ENCODE results near the gene FAAH2.
"Not testable (repeated sequence)": the region's sequence is repeated elsewhere in the genome, so short reads cannot be mapped to it uniquely, and the experiment has no call there.

Gene FAAH2

DNA sequence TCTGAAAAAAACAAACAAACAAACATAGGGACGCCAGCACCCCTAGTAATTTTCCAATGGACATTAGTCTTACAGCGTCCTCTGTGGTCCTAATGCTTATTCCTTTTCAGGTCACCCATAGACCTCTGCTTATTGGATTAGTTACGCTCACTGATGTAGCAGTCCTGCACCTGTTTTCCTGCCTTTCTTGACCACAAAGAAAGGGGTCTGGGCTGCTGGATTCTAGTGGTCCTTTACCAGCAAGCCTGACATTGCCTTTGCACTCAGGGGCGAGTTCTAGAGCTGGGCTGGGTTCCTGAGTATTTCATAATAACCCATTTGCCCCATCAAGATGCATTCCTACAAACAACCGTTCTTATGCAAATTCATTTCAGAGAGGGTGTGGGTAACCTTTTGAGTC, 116.7 kb downstream of the FAAH2 start:
- H3K9me3 ChIP-seq (ENCODE audit: control insufficient read depth, low read length); H3K36me3 ChIP-seq (ENCODE audit: control insufficient read depth, insufficient read depth, low read length); H3K4me1 ChIP-seq (ENCODE audit: control insufficient read depth, insufficient read depth, low read length); H3K4me3 ChIP-seq (ENCODE audit: low read length); H3K27me3 ChIP-seq (ENCODE audit: control insufficient read depth, insufficient read depth, low read length); H3K9ac ChIP-seq (ENCODE audit: low read length): not testable (repeated sequence)

DNA sequence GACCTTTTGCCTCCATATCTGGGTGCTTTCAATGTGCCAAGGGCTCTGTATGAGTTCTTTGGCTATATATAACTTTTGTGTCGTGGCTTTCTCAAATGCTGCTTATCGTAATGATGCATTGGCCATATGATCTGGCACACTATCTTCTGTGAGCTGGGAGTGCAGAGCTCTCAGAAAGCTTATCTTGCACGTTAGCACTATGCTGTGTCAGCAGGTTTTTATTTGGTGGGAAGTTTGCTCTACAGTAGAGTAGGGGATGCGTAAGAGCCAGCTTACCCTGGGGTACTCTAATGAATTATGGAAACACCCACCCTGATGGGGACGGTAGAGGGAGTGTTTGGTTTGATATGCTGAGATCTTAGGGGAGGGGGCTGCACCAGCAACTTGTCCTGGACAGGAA, 119.6 kb downstream of the FAAH2 start:
- Histone ChIP-seq H3K27me3 (ENCODE audit: control insufficient read depth, insufficient read depth, low read length) (no peaks in the 10 kb centered on the region), H3K4me1 (ENCODE audit: control insufficient read depth, insufficient read depth, low read length) (no peaks in the 10 kb centered on the region), H3K36me3 (ENCODE audit: control insufficient read depth, insufficient read depth, low read length) (no peaks in the 10 kb centered on the region), H3K4me3 (ENCODE audit: low read length) (no peak overlapping the region), H3K9ac (ENCODE audit: low read length) (no peak overlapping the region), H3K9me3 (ENCODE audit: control insufficient read depth, low read length) (no peaks in the 10 kb centered on the region)

DNA sequence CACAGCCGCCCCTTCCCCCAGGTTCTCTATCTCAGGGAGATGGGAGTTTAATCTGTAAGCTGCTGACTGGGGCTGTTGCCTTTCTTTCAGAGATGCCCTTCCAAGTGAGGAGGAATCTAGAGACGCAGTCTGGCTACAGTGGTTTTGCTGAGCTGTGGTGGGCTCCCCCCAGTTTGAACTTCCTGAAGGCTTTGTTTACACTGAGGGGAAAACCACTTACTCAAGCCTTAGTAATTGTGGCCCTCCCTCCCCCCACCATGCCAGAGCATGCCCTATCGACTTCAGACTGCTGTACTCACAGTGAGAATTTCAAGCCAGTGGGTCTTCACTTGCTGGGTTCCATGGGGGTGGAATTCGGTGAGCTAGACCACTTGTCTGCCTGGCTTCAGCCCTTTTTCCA, 131.3 kb downstream of the FAAH2 start:
- H3K9me3 ChIP-seq (ENCODE audit: control insufficient read depth, low read length) = no peaks in the 10 kb centered on the region
- H3K36me3 ChIP-seq (ENCODE audit: control insufficient read depth, insufficient read depth, low read length) = no peaks in the 10 kb centered on the region
- no peaks in the 10 kb centered on the region for H3K27me3 ChIP-seq (ENCODE audit: control insufficient read depth, insufficient read depth, low read length)
- no peak overlapping the region for H3K4me3 ChIP-seq (ENCODE audit: low read length)
- no peak overlapping the region for H3K9ac ChIP-seq (ENCODE audit: low read length)
- H3K4me1 ChIP-seq (ENCODE audit: control insufficient read depth, insufficient read depth, low read length) = no peaks in the 10 kb centered on the region

DNA sequence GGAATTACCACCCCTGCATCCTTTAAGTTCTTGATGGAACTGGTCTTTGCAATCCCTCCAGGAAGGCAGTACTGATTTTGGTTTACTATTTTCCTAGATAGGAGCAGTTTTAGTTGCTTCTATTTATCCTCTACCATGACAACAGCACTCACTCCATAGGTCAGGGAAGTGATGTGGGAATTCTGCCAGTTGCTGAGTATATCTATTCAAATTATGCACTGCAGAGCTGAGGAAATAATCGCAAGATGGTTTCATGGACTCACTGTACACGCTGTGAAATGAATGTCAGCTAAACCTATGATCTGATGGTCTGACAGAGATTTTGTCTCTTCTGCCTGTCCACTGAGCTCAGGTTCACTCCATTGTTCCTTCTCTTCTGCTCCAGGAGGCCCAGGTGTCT, 135.8 kb downstream of the FAAH2 start:
- Histone ChIP-seq H3K9ac (ENCODE audit: low read length) (no peak overlapping the region), H3K27me3 (ENCODE audit: control insufficient read depth, insufficient read depth, low read length) (no peaks in the 10 kb centered on the region), H3K9me3 (ENCODE audit: control insufficient read depth, low read length) (no peaks in the 10 kb centered on the region), H3K36me3 (ENCODE audit: control insufficient read depth, insufficient read depth, low read length) (no peaks in the 10 kb centered on the region), H3K4me3 (ENCODE audit: low read length) (no peak overlapping the region), H3K4me1 (ENCODE audit: control insufficient read depth, insufficient read depth, low read length) (no peaks in the 10 kb centered on the region)

DNA sequence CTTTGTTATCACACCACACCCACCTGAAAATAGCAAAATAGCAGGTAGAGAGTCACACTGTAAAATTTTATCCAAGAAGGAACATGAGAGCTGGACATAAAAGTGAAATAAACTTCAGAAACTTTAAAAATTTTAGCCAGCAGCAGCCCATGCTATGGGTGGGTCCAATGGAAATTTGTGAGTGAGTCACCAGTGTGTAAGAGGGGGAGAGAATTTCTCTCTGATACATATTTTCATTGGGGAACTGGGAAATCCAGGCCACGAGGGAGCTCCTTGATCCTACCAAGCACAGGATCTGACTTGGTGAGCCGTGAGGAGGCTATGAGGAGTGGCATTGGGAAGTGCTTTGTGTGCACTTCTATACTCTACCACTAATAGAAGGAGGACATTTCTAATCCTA, 136.3 kb downstream of the FAAH2 start:
- no peak overlapping the region for H3K4me3 ChIP-seq (ENCODE audit: low read length)
- no peaks in the 10 kb centered on the region for H3K36me3 ChIP-seq (ENCODE audit: control insufficient read depth, insufficient read depth, low read length)
- no peaks in the 10 kb centered on the region for H3K27me3 ChIP-seq (ENCODE audit: control insufficient read depth, insufficient read depth, low read length)

DNA sequence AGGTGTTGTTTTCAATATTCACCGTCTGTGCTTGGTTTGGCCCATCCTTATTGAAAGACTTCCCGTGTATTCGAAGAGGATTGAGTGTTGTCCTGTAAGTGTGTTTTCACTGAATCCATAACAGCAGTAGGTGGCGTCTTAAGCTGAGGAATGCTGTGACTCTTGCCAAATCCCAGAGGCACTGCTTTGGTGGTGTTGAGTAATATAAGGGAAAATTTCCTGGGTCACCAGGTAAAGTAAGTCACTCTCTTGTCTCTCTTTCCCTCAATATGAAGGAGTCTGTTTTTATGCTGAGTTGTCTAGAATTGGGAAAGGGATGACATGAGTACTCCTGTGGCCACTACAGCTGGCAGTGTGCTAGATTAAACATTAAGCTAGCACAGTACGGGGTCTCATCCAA, 158.6 kb downstream of the FAAH2 start:
- no peak overlapping the region for H3K9ac ChIP-seq (ENCODE audit: low read length)

More for the DNA sequence above, 136.3 kb downstream of the FAAH2 start:
- Histone ChIP-seq H3K9ac (ENCODE audit: low read length) (no peak overlapping the region), H3K9me3 (ENCODE audit: control insufficient read depth, low read length) (no peaks in the 10 kb centered on the region), H3K4me1 (ENCODE audit: control insufficient read depth, insufficient read depth, low read length) (no peaks in the 10 kb centered on the region)

DNA sequence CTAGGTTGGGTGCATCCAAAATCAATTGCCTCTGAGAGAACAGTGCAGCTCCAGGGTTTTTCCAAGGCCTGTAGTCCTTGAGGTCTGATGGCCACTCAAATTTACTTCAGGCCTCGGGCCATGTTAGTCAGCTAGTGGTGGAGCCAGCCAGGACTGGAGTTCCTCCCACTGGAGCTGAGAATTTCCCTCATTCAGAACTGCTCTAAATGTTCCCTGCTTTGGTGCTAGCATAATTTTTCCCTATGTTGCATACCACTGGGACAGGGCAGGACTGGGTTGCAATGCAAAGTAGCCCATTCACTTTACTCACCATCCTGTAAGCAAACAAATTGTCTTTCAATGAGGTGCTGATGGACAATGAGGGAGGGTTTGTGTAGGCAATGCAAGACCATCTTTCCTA, 159.3 kb downstream of the FAAH2 start:
- Histone ChIP-seq H3K27me3 (ENCODE audit: control insufficient read depth, insufficient read depth, low read length) (no peaks in the 10 kb centered on the region), H3K4me3 (ENCODE audit: low read length) (no peak overlapping the region), H3K4me1 (ENCODE audit: control insufficient read depth, insufficient read depth, low read length) (no peaks in the 10 kb centered on the region), H3K9me3 (ENCODE audit: control insufficient read depth, low read length) (no peaks in the 10 kb centered on the region), H3K36me3 (ENCODE audit: control insufficient read depth, insufficient read depth, low read length) (no peaks in the 10 kb centered on the region), H3K9ac (ENCODE audit: low read length) (no peak overlapping the region)

More for the DNA sequence above, 158.6 kb downstream of the FAAH2 start:
- no peaks in the 10 kb centered on the region for H3K27me3 ChIP-seq (ENCODE audit: control insufficient read depth, insufficient read depth, low read length)
- H3K4me3 ChIP-seq (ENCODE audit: low read length) = no peak overlapping the region
- H3K4me1 ChIP-seq (ENCODE audit: control insufficient read depth, insufficient read depth, low read length) = no peaks in the 10 kb centered on the region
- H3K9me3 ChIP-seq (ENCODE audit: control insufficient read depth, low read length) = no peaks in the 10 kb centered on the region
- no peaks in the 10 kb centered on the region for H3K36me3 ChIP-seq (ENCODE audit: control insufficient read depth, insufficient read depth, low read length)

DNA sequence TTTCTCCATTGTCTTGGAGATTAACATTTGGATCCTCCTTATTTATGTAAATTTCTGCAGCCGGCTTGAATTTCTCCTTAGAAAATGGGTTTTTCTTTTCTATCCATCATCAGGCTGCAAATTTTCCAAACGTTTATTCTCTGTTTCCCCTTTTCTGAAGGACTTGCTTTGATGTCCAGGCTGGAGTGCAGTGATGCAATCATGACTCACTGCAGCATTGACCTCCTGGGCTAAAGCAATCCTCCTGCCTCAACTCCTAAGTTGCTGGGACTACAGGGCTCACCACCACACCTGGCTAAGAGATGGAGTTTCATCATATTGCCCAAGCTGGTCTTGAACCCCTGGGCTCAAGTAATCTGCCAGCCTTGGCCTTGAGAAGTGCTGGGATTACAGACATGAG, 161.3 kb downstream of the FAAH2 start:
- Histone ChIP-seq H3K9ac (ENCODE audit: low read length) (no peak overlapping the region), H3K36me3 (ENCODE audit: control insufficient read depth, insufficient read depth, low read length) (no peaks in the 10 kb centered on the region), H3K4me1 (ENCODE audit: control insufficient read depth, insufficient read depth, low read length) (no peaks in the 10 kb centered on the region), H3K4me3 (ENCODE audit: low read length) (no peak overlapping the region), H3K9me3 (ENCODE audit: control insufficient read depth, low read length) (no peaks in the 10 kb centered on the region), H3K27me3 (ENCODE audit: control insufficient read depth, insufficient read depth, low read length) (no peaks in the 10 kb centered on the region)

DNA sequence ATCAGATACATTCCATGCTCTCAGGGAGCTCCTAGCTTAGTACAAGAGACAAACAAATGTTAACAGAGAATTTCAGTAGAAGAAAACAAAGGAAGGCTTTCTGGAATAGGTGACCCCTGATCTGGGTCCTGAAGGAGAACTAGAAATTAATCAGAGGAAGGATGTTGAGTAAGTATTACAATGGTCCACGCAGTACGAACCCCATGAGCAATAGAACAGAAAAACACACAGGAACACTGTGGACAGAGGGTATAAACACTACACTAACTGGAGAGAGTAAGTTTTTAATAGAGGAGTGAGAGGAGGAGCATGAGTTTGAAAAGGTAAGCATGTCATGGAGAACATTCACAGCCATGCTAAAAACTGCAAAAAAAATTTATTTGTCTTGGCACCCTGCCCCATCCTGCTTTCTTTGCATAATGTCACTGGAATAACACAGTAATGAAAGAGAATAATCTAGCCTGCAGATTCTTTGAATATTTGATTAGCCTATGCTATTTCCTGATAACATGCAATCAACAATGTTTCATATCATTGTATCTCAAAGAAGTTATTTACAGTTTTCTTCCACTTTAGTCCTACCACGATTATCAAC, 165.0 kb downstream of the FAAH2 start:
- H3K9me3 ChIP-seq (ENCODE audit: control insufficient read depth, low read length) = no peaks in the 10 kb centered on the region
- H3K4me1 ChIP-seq (ENCODE audit: control insufficient read depth, insufficient read depth, low read length) = no peaks in the 10 kb centered on the region
- H3K27me3 ChIP-seq (ENCODE audit: control insufficient read depth, insufficient read depth, low read length) = no peaks in the 10 kb centered on the region
- no peak overlapping the region for H3K4me3 ChIP-seq (ENCODE audit: low read length)
- no peaks in the 10 kb centered on the region for H3K36me3 ChIP-seq (ENCODE audit: control insufficient read depth, insufficient read depth, low read length)
- no peak overlapping the region for H3K9ac ChIP-seq (ENCODE audit: low read length)

DNA sequence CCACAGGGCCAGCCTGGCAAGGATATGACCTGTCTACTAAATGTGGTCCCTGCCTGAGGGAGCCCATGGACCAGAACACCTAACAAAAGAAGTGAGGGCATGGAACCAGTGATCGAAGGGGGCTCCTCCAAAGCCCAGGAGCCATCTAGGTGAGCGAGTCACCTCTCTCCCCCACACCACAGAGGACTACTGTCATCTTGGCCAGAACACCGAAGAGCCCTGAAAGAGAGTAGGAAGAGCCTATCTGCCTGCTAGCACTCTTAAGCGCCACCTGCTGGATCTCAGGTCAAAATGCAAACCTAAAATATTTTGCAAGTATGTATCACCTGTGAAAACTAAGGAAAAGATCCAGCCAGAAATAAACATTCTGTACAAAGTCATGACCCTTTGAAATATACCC, 167.4 kb downstream of the FAAH2 start:
- Histone ChIP-seq H3K4me1 (ENCODE audit: control insufficient read depth, insufficient read depth, low read length) (no peaks in the 10 kb centered on the region), H3K9ac (ENCODE audit: low read length) (no peak overlapping the region), H3K9me3 (ENCODE audit: control insufficient read depth, low read length) (no peaks in the 10 kb centered on the region), H3K4me3 (ENCODE audit: low read length) (no peak overlapping the region), H3K27me3 (ENCODE audit: control insufficient read depth, insufficient read depth, low read length) (no peaks in the 10 kb centered on the region), H3K36me3 (ENCODE audit: control insufficient read depth, insufficient read depth, low read length) (no peaks in the 10 kb centered on the region)

DNA sequence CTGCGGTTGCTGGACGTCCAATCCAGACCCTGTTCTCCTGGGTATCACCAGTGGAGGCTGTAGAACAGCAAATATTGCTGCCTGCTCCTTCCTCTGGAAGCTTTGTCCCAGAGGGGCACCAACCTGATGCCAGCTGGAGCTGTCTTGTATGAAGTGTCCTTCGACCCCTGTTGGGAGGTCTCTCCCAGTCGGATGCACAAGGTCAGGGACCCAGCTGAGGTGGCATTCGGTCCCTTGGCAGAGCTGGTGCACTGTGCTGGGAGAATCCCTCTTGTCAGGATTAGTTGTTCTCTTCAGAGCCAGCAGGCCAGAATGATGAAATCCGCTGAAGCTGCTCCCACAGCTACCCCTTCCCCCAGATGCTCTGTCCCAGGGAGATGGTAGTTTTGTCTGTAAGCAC, 195.0 kb downstream of the FAAH2 start:
- H3K9ac ChIP-seq (ENCODE audit: low read length) = no peak overlapping the region
- no peaks in the 10 kb centered on the region for H3K27me3 ChIP-seq (ENCODE audit: control insufficient read depth, insufficient read depth, low read length)
- no peaks in the 10 kb centered on the region for H3K4me1 ChIP-seq (ENCODE audit: control insufficient read depth, insufficient read depth, low read length)
- no peaks in the 10 kb centered on the region for H3K9me3 ChIP-seq (ENCODE audit: control insufficient read depth, low read length)
- H3K36me3 ChIP-seq (ENCODE audit: control insufficient read depth, insufficient read depth, low read length) = no peaks in the 10 kb centered on the region
- H3K4me3 ChIP-seq (ENCODE audit: low read length) = no peak overlapping the region

DNA sequence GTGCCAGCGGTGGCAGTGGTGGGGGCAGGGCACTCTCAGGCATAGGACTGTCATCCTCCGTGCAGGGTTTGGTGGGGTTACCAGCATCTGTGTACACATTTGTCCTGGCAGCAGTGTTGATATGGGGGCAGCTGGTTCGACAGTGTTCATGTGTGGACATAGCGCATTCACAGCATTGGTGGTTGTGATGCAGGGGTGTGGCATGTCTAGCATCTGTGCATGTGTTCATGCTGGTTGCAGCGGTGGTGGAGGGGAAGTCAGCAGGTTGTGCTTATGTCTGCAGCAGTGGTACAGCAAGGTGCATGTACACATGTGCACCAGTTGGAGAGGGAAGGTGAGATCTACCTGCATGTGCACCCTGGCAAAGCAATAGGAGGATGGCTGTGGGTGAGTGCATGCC, 230.0 kb downstream of the FAAH2 start:
- H3K36me3 ChIP-seq (ENCODE audit: control insufficient read depth, insufficient read depth, low read length) = no peaks in the 10 kb centered on the region
- no peak overlapping the region for H3K4me3 ChIP-seq (ENCODE audit: low read length)
- H3K27me3 ChIP-seq (ENCODE audit: control insufficient read depth, insufficient read depth, low read length) = no peaks in the 10 kb centered on the region
- H3K4me1 ChIP-seq (ENCODE audit: control insufficient read depth, insufficient read depth, low read length) = no peaks in the 10 kb centered on the region
- H3K9me3 ChIP-seq (ENCODE audit: control insufficient read depth, low read length) = no peaks in the 10 kb centered on the region
- H3K9ac ChIP-seq (ENCODE audit: low read length) = no peak overlapping the region

DNA sequence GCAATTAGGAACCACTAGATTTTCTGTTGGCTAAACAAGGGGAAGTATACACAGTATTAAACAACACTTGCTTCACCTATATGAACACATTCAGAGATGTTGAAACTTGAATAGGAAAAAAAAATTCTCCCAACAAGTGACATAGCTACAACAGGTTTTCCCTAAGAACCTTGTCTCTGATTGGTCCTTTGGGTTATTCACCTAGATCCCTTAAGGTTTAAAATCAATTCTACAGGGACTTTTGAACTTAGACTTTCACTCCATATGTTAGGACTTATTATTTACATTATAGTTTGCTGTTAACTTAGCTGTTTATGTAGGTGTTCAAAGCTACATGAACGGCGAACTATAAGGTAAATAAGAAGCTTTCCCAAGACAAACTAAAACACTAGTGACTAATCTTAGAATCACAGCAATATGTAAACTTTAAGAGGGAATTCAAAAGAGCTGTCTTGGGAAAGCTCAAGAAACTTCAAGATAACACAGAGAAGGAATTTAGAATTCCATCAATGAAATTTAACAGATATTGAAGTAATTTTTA, 233.1 kb downstream of the FAAH2 start:
- Histone ChIP-seq H3K4me1 (ENCODE audit: control insufficient read depth, insufficient read depth, low read length) (no peaks in the 10 kb centered on the region), H3K36me3 (ENCODE audit: control insufficient read depth, insufficient read depth, low read length) (no peaks in the 10 kb centered on the region), H3K27me3 (ENCODE audit: control insufficient read depth, insufficient read depth, low read length) (no peaks in the 10 kb centered on the region), H3K9ac (ENCODE audit: low read length) (no peak overlapping the region), H3K9me3 (ENCODE audit: control insufficient read depth, low read length) (no peaks in the 10 kb centered on the region), H3K4me3 (ENCODE audit: low read length) (no peak overlapping the region)

Data from mucosa of stomach (tissue), 1 donor.